DND-41 (cell line): ENCODE measurements around the gene HHEX.
"Not testable (repeated sequence)": the region's sequence is repeated elsewhere in the genome, so short reads cannot be mapped to it uniquely, and the experiment has no call there.

Experiments
- ATAC-seq: fragments of 200-7000 bp; cut with Tn5 transposase; 3 replicates; pipeline ENCODE4 v1.9.1; 2021; ENCODE audit warnings: low read depth; ENCODE audit not compliant: insufficient read depth
- DNase-seq: peaks from one replicate; pipeline ENCODE4 v3.0.0-alpha.2; 2020
- H2AFZ ChIP-seq: 2 replicates; pipeline ENCODE4 v1.6.0; 2012; ENCODE audit warnings: low read depth, low read length
- H3K27ac ChIP-seq: 2 replicates; pipeline ENCODE4 v1.5.1; 2012; ENCODE audit warnings: low read length, inconsistent platforms
- H3K27me3 ChIP-seq: fragments of 200-600 bp; sonication (generic); 2 replicates; pipeline ENCODE4 v1.6.0; 2012; ENCODE audit warnings: low read length, mild to moderate bottlenecking, inconsistent platforms; ENCODE audit not compliant: insufficient read depth, poor library complexity
- H3K36me3 ChIP-seq: 2 replicates; pipeline ENCODE4 v1.5.1; 2012; ENCODE audit warnings: low read length, inconsistent platforms; ENCODE audit not compliant: insufficient read depth
- H3K4me1 ChIP-seq: 2 replicates; pipeline ENCODE4 v1.5.1; 2012; ENCODE audit warnings: mild to moderate bottlenecking, low read length; ENCODE audit not compliant: insufficient read depth
- H3K4me2 ChIP-seq: 2 replicates; pipeline ENCODE4 v1.6.0; 2012; ENCODE audit warnings: mild to moderate bottlenecking, moderate library complexity, low read length, inconsistent platforms; ENCODE audit not compliant: insufficient read depth
- H3K4me3 ChIP-seq, 2 experiments: fragments of 200-600 bp in 1 of 2; shearing (Covaris generic) in 1 of 2; 2 replicates each; pipeline ENCODE4 v1.5.1; 2012 to 2016; ENCODE audit warnings: inconsistent platforms in 2 of 2, low read length in 2 of 2, mild to moderate bottlenecking in 2 of 2, low read depth in 1 of 2, moderate library complexity in 1 of 2
- H3K79me2 ChIP-seq: 2 replicates; pipeline ENCODE4 v1.6.0; 2012; ENCODE audit warnings: low read length, inconsistent platforms; ENCODE audit not compliant: insufficient read depth
- H3K9ac ChIP-seq: 2 replicates; pipeline ENCODE4 v1.6.0; 2012; ENCODE audit warnings: low read depth, mild to moderate bottlenecking, inconsistent platforms, low read length, moderate library complexity
- H3K9me3 ChIP-seq: 2 replicates; pipeline ENCODE4 v1.5.1; 2012; ENCODE audit warnings: low read length, moderate library complexity, mild to moderate bottlenecking, inconsistent platforms; ENCODE audit not compliant: insufficient read depth, severe bottlenecking
- H4K20me1 ChIP-seq: 2 replicates; pipeline ENCODE4 v1.6.0; 2012; ENCODE audit warnings: low read length; ENCODE audit not compliant: insufficient read depth
- CTCF ChIP-seq: IDR thresholded peaks from 2 replicates; pipeline ENCODE4 v1.5.1; 2012; ENCODE audit warnings: borderline replicate concordance, low read length, moderate library complexity, mild to moderate bottlenecking; ENCODE audit not compliant: poor library complexity, severe bottlenecking; ENCODE audit errors: extremely low read depth
- EZH2 ChIP-seq: IDR thresholded peaks from 3 replicates; pipeline ENCODE4 v1.6.1; 2012; ENCODE audit warnings: borderline replicate concordance, low read depth, mild to moderate bottlenecking, moderate library complexity, low read length, inconsistent platforms; ENCODE audit not compliant: severe bottlenecking

The HHEX gene

GRCh38 chr10:92737484-92737883 lies 47.7 kb downstream of the HHEX start:
- Histone ChIP-seq H3K4me3 (no peak overlapping the region), H3K27me3 (no peaks in the 10 kb centered on the region), H2AFZ (no peak overlapping the region), H3K4me2 (no peak overlapping the region), H3K79me2 (no peaks in the 10 kb centered on the region), H3K9me3 (no peaks in the 10 kb centered on the region), H3K9ac (no peak overlapping the region), H3K36me3 (no peaks in the 10 kb centered on the region), H4K20me1 (no peaks in the 10 kb centered on the region), H3K4me1 (no peaks in the 10 kb centered on the region), H3K27ac (no peak overlapping the region)
- TF ChIP-seq EZH2, result no peak
- no peak for TF ChIP-seq CTCF
- no peak for DNase-seq
- ATAC-seq, result no peak

GRCh38 chr10:92740762-92741161 lies 51.0 kb downstream of the HHEX start:
- Histone ChIP-seq H3K9ac (no peak overlapping the region), H4K20me1 (no peaks in the 10 kb centered on the region), H3K79me2 (no peaks in the 10 kb centered on the region), H3K36me3 (no peaks in the 10 kb centered on the region), H3K27ac (no peak overlapping the region), H3K4me2 (no peak overlapping the region), H2AFZ (no peak overlapping the region), H3K27me3 (no peaks in the 10 kb centered on the region), H3K9me3 (no peaks in the 10 kb centered on the region), H3K4me1 (no peaks in the 10 kb centered on the region), H3K4me3 (no peak overlapping the region)
- no peak for ATAC-seq
- no peak for DNase-seq
- TF ChIP-seq EZH2, result no peak
- no peak for TF ChIP-seq CTCF

GRCh38 chr10:92741741-92742140 lies 52.0 kb downstream of the HHEX start:
- not testable (repeated sequence) for H3K36me3 ChIP-seq, ATAC-seq

GRCh38 chr10:92742331-92743228 lies 52.8 kb downstream of the HHEX start:
- no peaks in the 10 kb centered on the region for H3K79me2 ChIP-seq
- no peak overlapping the region for H3K4me2 ChIP-seq
- no peaks in the 10 kb centered on the region for H3K9me3 ChIP-seq
- no peak overlapping the region for H3K27ac ChIP-seq
- no peaks in the 10 kb centered on the region for H4K20me1 ChIP-seq
- TF ChIP-seq CTCF (no peak), EZH2 (no peak)
- DNase-seq, result no peak
- H3K36me3 ChIP-seq, result no peaks in the 10 kb centered on the region
- no peak overlapping the region for H2AFZ ChIP-seq
- no peak overlapping the region for H3K4me3 ChIP-seq
- ATAC-seq, result no peak
- no peak overlapping the region for H3K9ac ChIP-seq
- H3K4me1 ChIP-seq, result no peaks in the 10 kb centered on the region
- no peaks in the 10 kb centered on the region for H3K27me3 ChIP-seq

More at GRCh38 chr10:92741741-92742140, 52.0 kb downstream of the HHEX start:
- H3K27ac ChIP-seq, DNase-seq, H2AFZ ChIP-seq, H4K20me1 ChIP-seq, H3K27me3 ChIP-seq, H3K4me1 ChIP-seq, H3K4me3 ChIP-seq, H3K9ac ChIP-seq, H3K4me2 ChIP-seq, H3K79me2 ChIP-seq, H3K9me3 ChIP-seq: not testable (repeated sequence)
